WTC11 (cell line): ENCODE data around the gene ZNF674. TPM values are rescaled to one million over a fixed set of nuclear protein-coding genes. Genes with fewer than 3 reads are reported as not detected.

Experiments used
- ATAC-seq: fragments of 200-7000 bp; cut with Tn5 transposase; 2 replicates; pipeline ENCODE4 v1.10.0; 2021; ENCODE audit warnings: mild to moderate bottlenecking, moderate library complexity
- CTCF ChIA-PET: fragments of 300-600 bp; sonication (Branson Sonifier 250); formaldehyde crosslinking; loops from one replicate; lab custom pipeline; 2021; ENCODE audit warnings: antibody characterized with exemption; lab: Charles Lee
- POLR2A ChIA-PET: fragments of 350-600 bp; sonication (Branson Sonifier 250); formaldehyde crosslinking; loops from one replicate; lab custom pipeline; 2021; ENCODE audit warnings: antibody characterized with exemption; lab: Charles Lee
- DNase-seq: peaks from one replicate; pipeline ENCODE4 v3.0.0; 2021; ENCODE audit warnings: low spot score
- H3K27ac Mint-ChIP-seq: 2 replicates; pipeline ENCODE4 v1.8.0; 2021; ENCODE audit warnings: mixed read lengths
- H3K27me3 Mint-ChIP-seq: 2 replicates; pipeline ENCODE4 v1.8.0; 2021; ENCODE audit warnings: low read depth, mild to moderate bottlenecking, moderate library complexity, mixed read lengths
- H3K36me3 Mint-ChIP-seq: 2 replicates; pipeline ENCODE4 v1.8.0; 2021; ENCODE audit warnings: mixed read lengths
- H3K4me1 Mint-ChIP-seq: 2 replicates; pipeline ENCODE4 v1.8.0; 2022; ENCODE audit warnings: mixed read lengths
- H3K4me3 Mint-ChIP-seq: 2 replicates; pipeline ENCODE4 v1.8.0; 2021; ENCODE audit warnings: mild to moderate bottlenecking, moderate library complexity, mixed read lengths
- H3K9me3 Mint-ChIP-seq: 2 replicates; pipeline ENCODE4 v1.8.0; 2021; ENCODE audit warnings: mixed read lengths
- ARID4B ChIP-seq: sonication (generic); formaldehyde crosslinking; IDR thresholded peaks from 2 replicates; pipeline ENCODE4 v1.8.0; 2023; ENCODE audit warnings: missing genetic modification reagents, mild to moderate bottlenecking, borderline replicate concordance
- CBFB ChIP-seq: sonication (generic); formaldehyde crosslinking; IDR thresholded peaks from 2 replicates; pipeline ENCODE4 v1.8.1; 2022; ENCODE audit warnings: mild to moderate bottlenecking, low read depth, missing genetic modification reagents
- E2F1 ChIP-seq: sonication (generic); formaldehyde crosslinking; IDR thresholded peaks from 2 replicates; pipeline ENCODE4 v1.8.0; 2022; ENCODE audit warnings: mild to moderate bottlenecking, missing genetic modification reagents
- GRHL2 ChIP-seq: fragments of 250-450 bp; sonication (Bioruptor Pico); IDR thresholded peaks from 2 replicates; pipeline ENCODE4 v1.8.0; 2022; ENCODE audit warnings: mild to moderate bottlenecking, moderate library complexity; ENCODE audit not compliant: insufficient replicate concordance, severe bottlenecking
- MAX ChIP-seq: sonication (generic); formaldehyde crosslinking; IDR thresholded peaks from 2 replicates; pipeline ENCODE4 v1.8.0; 2022; ENCODE audit warnings: mild to moderate bottlenecking, missing genetic modification reagents
- OVOL2 ChIP-seq: fragments of 250-450 bp; sonication (Bioruptor Pico); IDR thresholded peaks from 2 replicates; pipeline ENCODE4 v1.9.0; 2021; ENCODE audit warnings: mild to moderate bottlenecking, borderline replicate concordance
- USF1 ChIP-seq: sonication (generic); formaldehyde crosslinking; IDR thresholded peaks from 2 replicates; pipeline ENCODE4 v1.8.0; 2022; ENCODE audit warnings: mild to moderate bottlenecking, missing genetic modification reagents
- ZBTB21 ChIP-seq: sonication (generic); formaldehyde crosslinking; IDR thresholded peaks from 2 replicates; pipeline ENCODE4 v1.8.1; 2023; ENCODE audit warnings: mild to moderate bottlenecking, missing genetic modification reagents, borderline replicate concordance
- ZBTB43 ChIP-seq: sonication (generic); formaldehyde crosslinking; IDR thresholded peaks from 2 replicates; pipeline ENCODE4 v1.8.1; 2023; ENCODE audit warnings: mild to moderate bottlenecking, missing genetic modification reagents
- ZNF281 ChIP-seq: sonication (generic); formaldehyde crosslinking; IDR thresholded peaks from 2 replicates; pipeline ENCODE4 v1.8.0; 2023; ENCODE audit warnings: mild to moderate bottlenecking, missing genetic modification reagents
- ZNF423 ChIP-seq: fragments of 250-450 bp; sonication (Bioruptor Pico); IDR thresholded peaks from 2 replicates; pipeline ENCODE4 v2.1.2; 2022; ENCODE audit warnings: mild to moderate bottlenecking, moderate library complexity
- ZNF512 ChIP-seq: sonication (generic); formaldehyde crosslinking; IDR thresholded peaks from 2 replicates; pipeline ENCODE4 v1.8.1; 2022; ENCODE audit warnings: missing genetic modification reagents, borderline replicate concordance
- ZSCAN18 ChIP-seq: fragments of 250-450 bp; sonication (Bioruptor Pico); IDR thresholded peaks from 2 replicates; pipeline ENCODE4 v2.1.2; 2022; ENCODE audit warnings: mild to moderate bottlenecking, moderate library complexity
- total RNA-seq: library from RNA; stranded (reverse); gene quantifications from 3 replicates; pipeline ENCODE4 v1.2.3, GENCODE V29; 2021

ZNF674 gene
- total RNA-seq, 1 experiment from 2014 or later = 7.0 TPM

GRCh38 chrX:46574774-46575381, 29.7 kb upstream of the ZNF674 start (continued):
- TF ChIP-seq E2F1 (CRISPR knock-in tag) (no peak), ZBTB43 (no peak)
- TF ChIP-seq, all 79 proteins: peak for 16

- POLR2A ChIA-PET = no interaction called here
- Mint-ChIP-seq H3K4me1 (peaks cover 34% of the 10 kb centered on the region), H3K27me3 (peaks cover 3% of the 10 kb centered on the region), H3K9me3 (no peaks in the 10 kb centered on the region), H3K4me3 (peak overlapping the region; percentile 70), H3K27ac (no peak overlapping the region), H3K36me3 (0 out of 2 replicates have a peak, but pooled peaks cover 3% of the 10 kb centered on the region)
- peak; percentile 49 for ATAC-seq
- CTCF ChIA-PET = no interaction called here
- DNase-seq = peak; percentile 62
- TF ChIP-seq USF1 (CRISPR knock-in tag) (0 out of 2 replicates have a peak, but pooled peaks have one; percentile 6), MAX (peak; percentile 62), ZSCAN18 (no peak), ZNF512 (CRISPR knock-in tag) (no peak), OVOL2 (no peak), ZBTB21 (no peak), GRHL2 (no peak), CBFB (CRISPR knock-in tag) (no peak), ZNF423 (CRISPR knock-in tag) (no peak), ZNF281 (no peak), ARID4B (CRISPR knock-in tag) (peak; percentile 51; the same call in 1 of the 2 replicates)
Observed at GRCh38 chrX:46573892-46574773, 28.9 kb upstream of the ZNF674 start.
